Chondrocyte (in vitro differentiated cells): ENCODE results near the gene SPATS2L. TPM values are rescaled to one million over a fixed set of nuclear protein-coding genes. Genes with fewer than 3 reads are reported as not detected.

Experiments used
- DNase-seq: peaks from one replicate; pipeline ENCODE4 v3.0.0; 2021; ENCODE audit warnings: mixed read lengths, low spot score
- H3K27ac Mint-ChIP-seq: one replicate; pipeline ENCODE4 v1.8.0; 2021; ENCODE audit warnings: mild to moderate bottlenecking, moderate library complexity, mixed read lengths; ENCODE audit not compliant: unreplicated experiment
- H3K27me3 Mint-ChIP-seq: 2 replicates; pipeline ENCODE4 v1.8.0; 2021; ENCODE audit warnings: low read depth, mixed read lengths
- H3K36me3 Mint-ChIP-seq: 2 replicates; pipeline ENCODE4 v1.8.0; 2021; ENCODE audit warnings: low read depth, mixed read lengths
- H3K4me1 Mint-ChIP-seq: 2 replicates; pipeline ENCODE4 v1.8.0; 2021; ENCODE audit warnings: low read depth, mild to moderate bottlenecking, mixed read lengths
- H3K4me3 Mint-ChIP-seq: one replicate; pipeline ENCODE4 v1.8.0; 2021; ENCODE audit warnings: mild to moderate bottlenecking, moderate library complexity, mixed read lengths; ENCODE audit not compliant: unreplicated experiment
- H3K9me3 Mint-ChIP-seq: 2 replicates; pipeline ENCODE4 v1.8.0; 2021; ENCODE audit warnings: low read depth, mixed read lengths
- total RNA-seq: library from RNA; stranded (reverse); gene quantifications from 3 replicates; pipeline ENCODE4 v1.2.1, GENCODE V29; 2021
- TF ChIP-seq, protein P1 (sequence below): fragments of 200-600 bp; sonication (generic); IDR thresholded peaks from 2 replicates; pipeline ENCODE4 v1.5.0; 2021; ENCODE audit warnings: antibody characterized with exemption, mild to moderate bottlenecking, moderate library complexity

The SPATS2L gene
- total RNA-seq, 1 donor from 2014 or later: 237 TPM

DNA sequence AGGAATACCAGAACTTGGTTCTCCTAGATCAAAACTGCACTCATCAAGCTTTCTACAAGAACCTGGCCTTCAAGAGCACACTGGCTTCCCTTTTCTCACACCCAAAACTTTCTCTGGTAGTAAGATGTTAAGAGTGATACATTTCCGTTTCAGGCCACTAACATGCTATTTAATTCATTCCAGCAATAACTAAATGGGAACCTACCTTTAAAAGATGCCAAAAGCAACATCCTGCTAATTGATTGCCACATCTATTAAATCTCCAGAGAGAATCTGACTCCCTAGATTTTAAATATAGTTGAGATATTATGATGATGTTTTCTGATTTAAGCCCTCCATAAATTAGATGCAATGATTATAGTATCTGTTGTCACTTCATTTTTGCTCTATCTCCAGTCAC, 131.8 kb downstream of the SPATS2L start:
- peaks cover 40% of the 10 kb centered on the region for H3K36me3 Mint-ChIP-seq
- H3K27ac Mint-ChIP-seq: no peak overlapping the region

DNA sequence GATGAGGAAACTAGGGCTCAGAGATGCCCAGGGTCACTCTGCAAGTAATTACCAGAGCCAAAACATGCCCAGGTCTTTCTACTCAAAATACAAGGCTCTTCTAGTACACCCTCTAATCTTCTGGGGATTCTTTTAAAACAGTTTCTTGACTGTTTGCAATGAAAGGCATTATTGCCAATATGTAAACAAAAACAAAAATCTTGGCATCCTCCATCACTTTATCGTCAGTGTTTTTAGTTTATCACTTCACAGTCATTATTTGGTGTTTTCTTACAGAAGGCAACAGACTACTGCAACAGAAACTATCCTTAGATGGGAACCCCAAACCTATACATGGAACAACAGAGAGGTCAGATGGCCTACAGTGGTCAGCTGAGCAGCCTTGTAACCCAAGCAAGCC, 132.4 kb downstream of the SPATS2L start:
- TF ChIP-seq, protein P1, sequence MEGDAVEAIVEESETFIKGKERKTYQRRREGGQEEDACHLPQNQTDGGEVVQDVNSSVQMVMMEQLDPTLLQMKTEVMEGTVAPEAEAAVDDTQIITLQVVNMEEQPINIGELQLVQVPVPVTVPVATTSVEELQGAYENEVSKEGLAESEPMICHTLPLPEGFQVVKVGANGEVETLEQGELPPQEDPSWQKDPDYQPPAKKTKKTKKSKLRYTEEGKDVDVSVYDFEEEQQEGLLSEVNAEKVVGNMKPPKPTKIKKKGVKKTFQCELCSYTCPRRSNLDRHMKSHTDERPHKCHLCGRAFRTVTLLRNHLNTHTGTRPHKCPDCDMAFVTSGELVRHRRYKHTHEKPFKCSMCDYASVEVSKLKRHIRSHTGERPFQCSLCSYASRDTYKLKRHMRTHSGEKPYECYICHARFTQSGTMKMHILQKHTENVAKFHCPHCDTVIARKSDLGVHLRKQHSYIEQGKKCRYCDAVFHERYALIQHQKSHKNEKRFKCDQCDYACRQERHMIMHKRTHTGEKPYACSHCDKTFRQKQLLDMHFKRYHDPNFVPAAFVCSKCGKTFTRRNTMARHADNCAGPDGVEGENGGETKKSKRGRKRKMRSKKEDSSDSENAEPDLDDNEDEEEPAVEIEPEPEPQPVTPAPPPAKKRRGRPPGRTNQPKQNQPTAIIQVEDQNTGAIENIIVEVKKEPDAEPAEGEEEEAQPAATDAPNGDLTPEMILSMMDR: no peak
- peaks cover 43% of the 10 kb centered on the region for H3K36me3 Mint-ChIP-seq
- no peak for DNase-seq
- no peak overlapping the region for H3K27ac Mint-ChIP-seq
- H3K4me1 Mint-ChIP-seq: peaks cover 9% of the 10 kb centered on the region
- H3K27me3 Mint-ChIP-seq: no peaks in the 10 kb centered on the region
- no peak overlapping the region for H3K4me3 Mint-ChIP-seq
- peaks cover 9% of the 10 kb centered on the region for H3K9me3 Mint-ChIP-seq

More for the DNA sequence above, 131.8 kb downstream of the SPATS2L start:
- Mint-ChIP-seq H3K27me3 (no peaks in the 10 kb centered on the region), H3K9me3 (peaks cover 9% of the 10 kb centered on the region), H3K4me1 (peaks cover 9% of the 10 kb centered on the region), H3K4me3 (no peak overlapping the region)
- no peak for DNase-seq
- TF ChIP-seq, protein P1: no peak

DNA sequence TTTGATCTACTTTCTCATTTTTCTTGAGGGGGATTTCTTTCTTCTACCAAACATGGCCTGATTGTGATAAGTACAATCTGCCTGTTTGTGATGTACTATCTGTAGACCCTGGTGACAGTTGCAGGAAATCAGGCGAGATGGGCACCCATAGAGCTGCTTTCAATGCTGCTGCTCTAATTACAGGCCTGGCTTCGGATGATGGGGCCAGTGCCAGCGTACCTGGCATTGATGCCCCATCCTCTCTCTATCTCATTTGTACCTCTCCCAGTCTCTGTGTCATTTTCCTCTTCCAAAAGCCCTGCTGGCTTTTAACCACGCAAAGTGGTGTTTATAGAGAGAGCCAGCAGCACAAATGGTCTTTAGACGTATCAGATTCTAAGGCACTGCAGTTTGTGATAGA, 133.5 kb downstream of the SPATS2L start:
- no peaks in the 10 kb centered on the region for H3K27me3 Mint-ChIP-seq
- peaks cover 50% of the 10 kb centered on the region for H3K36me3 Mint-ChIP-seq

DNA sequence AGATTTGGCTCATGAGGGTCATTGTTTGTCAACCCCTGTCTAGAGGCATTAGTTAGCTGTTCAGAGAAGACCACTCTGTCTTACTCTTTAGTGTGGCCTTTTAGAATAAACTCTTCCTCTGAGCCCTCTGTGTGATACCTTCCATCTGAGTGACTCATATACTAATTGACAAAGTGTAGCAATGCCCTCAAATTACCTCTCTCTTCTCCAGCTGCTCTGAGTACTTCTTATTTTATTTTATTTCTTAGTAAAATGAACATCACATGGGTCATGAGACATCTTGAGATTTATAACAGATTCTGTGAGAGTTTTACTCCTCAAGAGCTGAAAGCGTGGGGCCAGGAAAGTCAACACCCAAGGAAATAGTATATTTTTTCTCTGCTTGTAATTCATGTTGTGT, 136.0 kb downstream of the SPATS2L start:
- H3K36me3 Mint-ChIP-seq: peaks cover 50% of the 10 kb centered on the region
- H3K4me3 Mint-ChIP-seq: no peak overlapping the region
- no peaks in the 10 kb centered on the region for H3K27me3 Mint-ChIP-seq
- peak overlapping the region; percentile 66 for H3K27ac Mint-ChIP-seq
- no peak for DNase-seq
- TF ChIP-seq, protein P1: no peak
- no peaks in the 10 kb centered on the region for H3K9me3 Mint-ChIP-seq
- peaks cover 9% of the 10 kb centered on the region for H3K4me1 Mint-ChIP-seq

More for the DNA sequence above, 133.5 kb downstream of the SPATS2L start:
- TF ChIP-seq, protein P1: no peak
- Mint-ChIP-seq H3K27ac (no peak overlapping the region), H3K4me3 (no peak overlapping the region), H3K9me3 (peaks cover 9% of the 10 kb centered on the region), H3K4me1 (peaks cover 9% of the 10 kb centered on the region)
- DNase-seq: no peak

DNA sequence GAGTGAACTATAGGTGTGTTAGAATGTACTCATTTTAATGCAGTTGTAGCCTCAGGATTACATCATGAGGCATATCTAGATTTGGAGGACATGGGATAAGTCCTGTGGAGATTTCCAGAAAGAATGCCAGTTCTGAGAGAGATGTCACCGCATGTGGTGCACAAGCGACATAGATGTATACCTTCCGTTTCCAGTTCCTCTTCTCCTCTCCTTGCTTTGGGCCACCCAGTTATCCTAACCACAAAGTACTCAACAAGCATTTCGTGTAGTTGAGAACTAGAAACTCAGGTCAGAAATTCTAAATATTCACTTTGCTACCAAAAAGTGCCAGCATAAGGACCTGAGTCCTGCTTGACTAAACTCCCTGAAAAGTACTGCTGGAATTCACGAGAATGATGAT, 136.9 kb downstream of the SPATS2L start:
- Mint-ChIP-seq H3K27ac (no peak overlapping the region), H3K27me3 (no peaks in the 10 kb centered on the region), H3K9me3 (no peaks in the 10 kb centered on the region), H3K4me1 (peaks cover 9% of the 10 kb centered on the region), H3K36me3 (peaks cover 50% of the 10 kb centered on the region), H3K4me3 (no peak overlapping the region)
- TF ChIP-seq, protein P1: no peak
- no peak for DNase-seq
